ENCODE measurements around the gene LRRC27.

Gene LRRC27

GRCh38 chr10:132329565-132330485 lies 2.2 kb upstream of the LRRC27 start:
- CTCF ChIA-PET, result interaction anchor here (2.3 kb wide), 1 partner anchor 9 kb away, joined by 8 read pairs; no protein-coding TSS in a partner anchor
- no peak for TF ChIP-seq CTCF (IDR thresholded peaks at IDR 0.05; ENCODE audit: insufficient read depth, low read length, missing control alignments)
- no peak for DNase-seq (ENCODE audit: low read depth, low spot score)
- POLR2A ChIA-PET, result no interaction called here
- H3K4me3 ChIP-seq (ENCODE audit: low read depth, low read length), result peak overlapping the region; percentile 91

GRCh38 chr10:132330486-132330833 lies 1.5 kb upstream of the LRRC27 start:
- no peak for DNase-seq (ENCODE audit: low read depth, low spot score)
- ChIA-PET POLR2A (no interaction called here), CTCF (interaction anchor here (2.3 kb wide), 1 partner anchor 10 kb away, joined by 8 read pairs; no protein-coding TSS in a partner anchor)
- H3K4me3 ChIP-seq (ENCODE audit: low read depth, low read length), result peak overlapping the region; percentile 91
- TF ChIP-seq CTCF (IDR thresholded peaks at IDR 0.05; ENCODE audit: insufficient read depth, low read length, missing control alignments), result no peak

GRCh38 chr10:132332433-132332754 lies 401 bp downstream of the LRRC27 start:
- TF ChIP-seq CTCF (IDR thresholded peaks at IDR 0.05; ENCODE audit: insufficient read depth, low read length, missing control alignments), result no peak
- CTCF ChIA-PET, result no interaction called here
- POLR2A ChIA-PET, result no interaction called here
- peak overlapping the region; percentile 88 for H3K4me3 ChIP-seq (ENCODE audit: low read depth, low read length)
- no peak for DNase-seq (ENCODE audit: low read depth, low spot score)

GRCh38 chr10:132333386-132333785 lies 1.4 kb downstream of the LRRC27 start:
- TF ChIP-seq CTCF (IDR thresholded peaks at IDR 0.05; ENCODE audit: insufficient read depth, low read length, missing control alignments), result no peak
- DNase-seq (ENCODE audit: low read depth, low spot score), result no peak
- ChIA-PET CTCF (interaction anchor here (1.2 kb wide), 1 partner anchor 121 kb away, joined by 3 read pairs; no protein-coding TSS in a partner anchor), POLR2A (no interaction called here)
- no peak overlapping the region for H3K4me3 ChIP-seq (ENCODE audit: low read depth, low read length)

GRCh38 chr10:132334631-132335188 lies 2.7 kb downstream of the LRRC27 start:
- TF ChIP-seq CTCF (IDR thresholded peaks at IDR 0.05; ENCODE audit: insufficient read depth, low read length, missing control alignments), result no peak
- H3K4me3 ChIP-seq (ENCODE audit: low read depth, low read length), result no peak overlapping the region
- CTCF ChIA-PET, result no interaction called here
- DNase-seq (ENCODE audit: low read depth, low spot score), result no peak
- POLR2A ChIA-PET, result no interaction called here

All from AG04449 (cell line).